ENCODE data around the gene NOD1. TPM values are rescaled to one million over a fixed set of nuclear protein-coding genes. Genes with fewer than 3 reads are reported as not detected.

Gene NOD1
- total RNA-seq, 1 donor from 2014 or later, result 7.8 TPM

DNA sequence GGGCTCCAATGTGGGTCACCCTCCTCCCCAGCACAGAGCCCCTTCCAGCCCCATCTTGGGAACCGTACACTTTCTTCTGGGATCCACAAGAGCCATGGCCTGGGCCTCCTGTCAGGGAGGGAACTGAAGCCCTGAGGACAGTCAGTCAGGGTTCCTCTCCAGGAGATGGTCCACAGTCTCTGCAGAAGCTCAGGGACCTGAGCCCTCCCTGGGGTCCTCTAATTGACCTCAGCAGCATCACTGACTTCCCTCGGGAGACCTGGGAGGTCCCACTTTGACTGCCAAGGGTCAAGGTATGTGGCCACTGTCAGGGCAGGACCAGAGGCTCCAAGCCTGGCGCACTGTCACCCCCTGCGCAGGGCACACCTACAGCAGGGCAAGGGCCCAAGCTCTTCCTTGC is 32.3 kb downstream of the NOD1 start:
- Histone ChIP-seq H3K4me3 (ENCODE audit: low read depth, low read length) (no peak overlapping the region), H3K36me3 (ENCODE audit: control insufficient read depth, insufficient read depth, low read length) (no peaks in the 10 kb centered on the region), H3K27me3 (ENCODE audit: control insufficient read depth, insufficient read depth, low read length) (no peaks in the 10 kb centered on the region)
- DNase-seq (ENCODE audit: low read depth), result no peak
- TF ChIP-seq, protein P1, sequence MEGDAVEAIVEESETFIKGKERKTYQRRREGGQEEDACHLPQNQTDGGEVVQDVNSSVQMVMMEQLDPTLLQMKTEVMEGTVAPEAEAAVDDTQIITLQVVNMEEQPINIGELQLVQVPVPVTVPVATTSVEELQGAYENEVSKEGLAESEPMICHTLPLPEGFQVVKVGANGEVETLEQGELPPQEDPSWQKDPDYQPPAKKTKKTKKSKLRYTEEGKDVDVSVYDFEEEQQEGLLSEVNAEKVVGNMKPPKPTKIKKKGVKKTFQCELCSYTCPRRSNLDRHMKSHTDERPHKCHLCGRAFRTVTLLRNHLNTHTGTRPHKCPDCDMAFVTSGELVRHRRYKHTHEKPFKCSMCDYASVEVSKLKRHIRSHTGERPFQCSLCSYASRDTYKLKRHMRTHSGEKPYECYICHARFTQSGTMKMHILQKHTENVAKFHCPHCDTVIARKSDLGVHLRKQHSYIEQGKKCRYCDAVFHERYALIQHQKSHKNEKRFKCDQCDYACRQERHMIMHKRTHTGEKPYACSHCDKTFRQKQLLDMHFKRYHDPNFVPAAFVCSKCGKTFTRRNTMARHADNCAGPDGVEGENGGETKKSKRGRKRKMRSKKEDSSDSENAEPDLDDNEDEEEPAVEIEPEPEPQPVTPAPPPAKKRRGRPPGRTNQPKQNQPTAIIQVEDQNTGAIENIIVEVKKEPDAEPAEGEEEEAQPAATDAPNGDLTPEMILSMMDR (IDR thresholded peaks at IDR 0.05; ENCODE audit: insufficient read depth, low read length, poor library complexity, severe bottlenecking), result no peak

DNA sequence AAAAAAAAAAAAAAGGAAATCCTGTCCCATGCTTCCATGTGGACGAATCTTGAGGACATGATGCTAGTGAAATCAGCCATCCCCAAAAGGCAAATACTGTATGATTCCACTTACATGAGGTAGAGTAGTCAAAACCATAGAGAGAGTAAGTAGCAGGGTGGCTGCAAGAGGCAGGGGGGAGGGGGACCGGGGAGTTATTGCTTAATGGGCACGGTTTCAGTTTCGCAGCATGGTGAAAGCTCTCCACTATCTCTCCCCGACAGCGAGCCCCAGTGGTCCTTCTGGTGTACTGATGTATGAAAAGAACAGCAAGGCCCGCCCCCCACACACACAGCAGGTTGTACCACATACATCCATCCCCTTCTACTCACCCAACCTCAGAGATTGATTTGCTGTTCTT is 32.8 kb downstream of the NOD1 start:
- Histone ChIP-seq H3K27me3 (ENCODE audit: control insufficient read depth, insufficient read depth, low read length) (no peaks in the 10 kb centered on the region), H3K36me3 (ENCODE audit: control insufficient read depth, insufficient read depth, low read length) (no peaks in the 10 kb centered on the region), H3K4me3 (ENCODE audit: low read depth, low read length) (no peak overlapping the region)
- TF ChIP-seq, protein P1 (IDR thresholded peaks at IDR 0.05; ENCODE audit: insufficient read depth, low read length, poor library complexity, severe bottlenecking), result peak; percentile 47
- peak; percentile 12 for DNase-seq (ENCODE audit: low read depth)

DNA sequence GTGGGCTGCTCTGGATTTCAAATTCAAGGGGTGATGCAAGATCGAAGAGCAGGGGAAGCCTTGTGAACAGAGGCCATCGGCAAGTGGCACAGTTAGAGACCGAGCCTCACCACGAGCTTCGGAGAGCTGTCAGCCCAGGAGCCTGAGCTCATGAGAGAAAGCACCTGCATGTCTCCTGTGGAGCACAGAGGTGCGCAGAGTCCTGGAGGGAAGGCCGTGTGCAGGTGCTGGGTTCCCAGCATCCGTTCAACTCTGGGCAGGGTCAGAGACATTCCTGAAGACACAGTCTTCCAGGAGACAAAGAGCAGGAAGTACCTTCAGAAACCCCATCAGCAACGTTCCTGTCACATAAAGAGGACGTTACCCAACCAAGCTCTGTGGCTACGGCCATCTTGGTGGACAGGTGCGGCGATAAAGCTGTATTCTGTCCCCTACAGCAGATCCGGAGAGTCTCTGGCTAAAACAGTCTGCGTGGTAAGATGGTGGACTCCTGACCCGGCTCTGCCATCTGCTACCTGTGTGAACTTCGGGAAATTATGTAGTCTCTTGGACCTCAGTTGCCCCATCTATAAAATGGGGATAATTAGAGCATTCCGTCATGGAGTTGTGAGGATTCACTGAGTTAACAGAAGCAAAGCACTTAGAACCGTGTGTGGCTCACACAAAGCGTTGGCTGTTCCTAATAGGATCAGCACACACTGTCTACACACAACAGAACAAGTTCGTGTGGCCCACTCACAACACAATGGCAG is 40.6 kb downstream of the NOD1 start:
- no peaks in the 10 kb centered on the region for H3K27me3 ChIP-seq (ENCODE audit: control insufficient read depth, insufficient read depth, low read length)
- H3K4me3 ChIP-seq (ENCODE audit: low read depth, low read length), result no peak overlapping the region
- TF ChIP-seq, protein P1 (IDR thresholded peaks at IDR 0.05; ENCODE audit: insufficient read depth, low read length, poor library complexity, severe bottlenecking), result no peak
- DNase-seq (ENCODE audit: low read depth), result no peak
- peaks cover 1% of the 10 kb centered on the region for H3K36me3 ChIP-seq (ENCODE audit: control insufficient read depth, insufficient read depth, low read length)

DNA sequence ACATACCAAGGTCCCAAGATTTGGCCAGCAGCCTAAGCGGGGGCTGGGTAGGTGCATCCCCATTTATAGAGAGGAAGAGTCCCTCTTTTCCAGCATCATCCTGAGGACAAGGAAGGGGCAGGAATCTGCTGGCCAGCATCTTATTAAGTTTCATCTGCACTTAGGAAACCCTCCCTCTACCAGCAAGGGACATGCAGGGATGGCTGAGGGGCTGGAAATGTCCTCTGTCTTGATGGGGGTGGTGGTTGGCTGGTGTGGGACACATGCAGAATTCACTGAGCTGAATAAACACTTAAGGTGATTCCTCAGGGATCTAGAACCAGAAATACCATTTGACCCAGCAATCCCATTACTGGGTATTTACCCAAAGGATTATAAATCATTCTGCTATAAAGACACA is 42.1 kb downstream of the NOD1 start:
- TF ChIP-seq, protein P1 (IDR thresholded peaks at IDR 0.05; ENCODE audit: insufficient read depth, low read length, poor library complexity, severe bottlenecking), result no peak
- Histone ChIP-seq H3K27me3 (ENCODE audit: control insufficient read depth, insufficient read depth, low read length) (no peaks in the 10 kb centered on the region), H3K4me3 (ENCODE audit: low read depth, low read length) (no peak overlapping the region), H3K36me3 (ENCODE audit: control insufficient read depth, insufficient read depth, low read length) (peaks cover 1% of the 10 kb centered on the region)
- DNase-seq (ENCODE audit: low read depth), result no peak

DNA sequence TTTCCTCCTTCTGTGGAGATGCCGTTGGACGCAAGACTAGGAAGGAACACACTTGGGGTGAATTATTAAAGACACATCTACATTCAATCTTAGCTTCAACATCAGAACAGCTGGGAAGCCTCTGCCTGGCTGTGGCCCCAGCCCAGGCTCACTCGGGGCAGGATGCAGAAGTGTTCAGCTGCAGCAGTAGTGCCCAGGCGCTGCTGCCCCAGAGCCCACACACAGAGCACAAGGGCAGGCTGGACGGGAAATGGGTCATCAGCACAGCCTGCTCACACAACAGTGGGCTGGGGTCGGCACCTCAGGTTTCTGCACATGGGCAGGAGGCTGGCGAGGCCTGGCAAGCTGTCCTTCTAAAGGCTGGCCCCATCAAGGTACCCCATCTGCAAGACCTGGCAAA is 42.5 kb downstream of the NOD1 start:
- TF ChIP-seq, protein P1 (IDR thresholded peaks at IDR 0.05; ENCODE audit: insufficient read depth, low read length, poor library complexity, severe bottlenecking), result no peak
- Histone ChIP-seq H3K4me3 (ENCODE audit: low read depth, low read length) (no peak overlapping the region), H3K36me3 (ENCODE audit: control insufficient read depth, insufficient read depth, low read length) (peaks cover 1% of the 10 kb centered on the region), H3K27me3 (ENCODE audit: control insufficient read depth, insufficient read depth, low read length) (no peaks in the 10 kb centered on the region)
- no peak for DNase-seq (ENCODE audit: low read depth)
